SK-N-SH treated with all-trans-retinoic acid at 6 μM for 48 hours (cell line): ENCODE data around the gene CACNA1G.
A peak's percentile ranks its signal among the peaks of the same experiment; 100 is the strongest.

ENCODE experiments used
- ATAC-seq: fragments of 200-7000 bp; cut with Tn5 transposase; 3 replicates; pipeline ENCODE4 v1.9.1; 2020; ENCODE audit warnings: mild to moderate bottlenecking, moderate library complexity
- ARNTL ChIP-seq: fragments of 450-650 bp; formaldehyde crosslinking; IDR thresholded peaks from 2 replicates; pipeline ENCODE4 v1.5.0; 2020; ENCODE audit warnings: low read depth, mild to moderate bottlenecking, moderate library complexity, borderline replicate concordance
- BACH2 ChIP-seq: fragments of 250-450 bp; sonication (Bioruptor Pico); IDR thresholded peaks from 2 replicates; pipeline ENCODE4 v1.9.0; 2021; ENCODE audit warnings: mild to moderate bottlenecking, borderline replicate concordance
- CSDC2 ChIP-seq: fragments of 250-450 bp; sonication (Bioruptor Pico); IDR thresholded peaks from 2 replicates; pipeline ENCODE4 v1.5.0; 2020; ENCODE audit warnings: mild to moderate bottlenecking, moderate library complexity
- ESRRG ChIP-seq: fragments of 250-450 bp; sonication (Bioruptor Pico); IDR thresholded peaks from 2 replicates; pipeline ENCODE4 v1.6.1; 2021; ENCODE audit warnings: mild to moderate bottlenecking
- GLIS3 ChIP-seq: fragments of 250-450 bp; sonication (Bioruptor Pico); IDR thresholded peaks from 2 replicates; pipeline ENCODE4 v1.5.0; 2020; ENCODE audit warnings: mild to moderate bottlenecking, moderate library complexity
- OSR1 ChIP-seq: fragments of 250-450 bp; sonication (Bioruptor Pico); IDR thresholded peaks from 2 replicates; pipeline ENCODE4 v1.8.0; 2022; ENCODE audit warnings: moderate library complexity, mild to moderate bottlenecking, inconsistent platforms
- PATZ1 ChIP-seq: fragments of 250-450 bp; sonication (Bioruptor Pico); IDR thresholded peaks from 2 replicates; pipeline ENCODE4 v1.8.0; 2020; ENCODE audit warnings: mild to moderate bottlenecking, moderate library complexity, borderline replicate concordance
- PPARA ChIP-seq: fragments of 250-450 bp; sonication (Bioruptor Pico); IDR thresholded peaks from 2 replicates; pipeline ENCODE4 v1.5.0; 2020; ENCODE audit warnings: mild to moderate bottlenecking, borderline replicate concordance
- RARB ChIP-seq: fragments of 250-450 bp; sonication (Bioruptor Pico); IDR thresholded peaks from 2 replicates; pipeline ENCODE4 v1.8.0; 2021; ENCODE audit warnings: mild to moderate bottlenecking, moderate library complexity
- SNAI2 ChIP-seq: fragments of 250-450 bp; sonication (Bioruptor Pico); IDR thresholded peaks from 2 replicates; pipeline ENCODE4 v1.5.0; 2020; ENCODE audit warnings: mild to moderate bottlenecking, moderate library complexity
- TCF4 ChIP-seq: fragments of 250-450 bp; sonication (Bioruptor Pico); IDR thresholded peaks from 2 replicates; pipeline ENCODE4 v1.8.0; 2021; ENCODE audit warnings: mild to moderate bottlenecking, moderate library complexity, borderline replicate concordance
- TOX ChIP-seq: fragments of 250-450 bp; sonication (Bioruptor Pico); IDR thresholded peaks from 2 replicates; pipeline ENCODE4 v1.8.0; 2021; ENCODE audit warnings: mild to moderate bottlenecking, moderate library complexity, borderline replicate concordance
- ZFP3 ChIP-seq: fragments of 250-450 bp; sonication (Bioruptor Pico); IDR thresholded peaks from 2 replicates; pipeline ENCODE4 v1.5.0; 2020; ENCODE audit warnings: mild to moderate bottlenecking, moderate library complexity
- ZFP30 ChIP-seq: fragments of 450-650 bp; formaldehyde crosslinking; IDR thresholded peaks from 2 replicates; pipeline ENCODE4 v1.5.0; 2022; ENCODE audit warnings: mild to moderate bottlenecking, moderate library complexity
- ZNF565 ChIP-seq: fragments of 450-650 bp; formaldehyde crosslinking; conservative IDR thresholded peaks from 2 replicates; pipeline ENCODE4 v1.5.0; 2020; ENCODE audit warnings: low read depth, mild to moderate bottlenecking, moderate library complexity
- ZNF70 ChIP-seq: fragments of 450-650 bp; formaldehyde crosslinking; IDR thresholded peaks from 2 replicates; pipeline ENCODE4 v1.5.0; 2020; ENCODE audit warnings: mild to moderate bottlenecking, moderate library complexity
- ZNF8 ChIP-seq: fragments of 450-650 bp; formaldehyde crosslinking; IDR thresholded peaks from 2 replicates; pipeline ENCODE4 v1.5.0; 2020; ENCODE audit warnings: mild to moderate bottlenecking, moderate library complexity
- TF ChIP-seq, protein P1 (sequence below): fragments of 250-450 bp; sonication (Bioruptor Pico); IDR thresholded peaks from 2 replicates; pipeline ENCODE4 v1.5.1; 2021; ENCODE audit warnings: mild to moderate bottlenecking, moderate library complexity

Gene CACNA1G

GRCh38 chr17:50533185-50533584, 27.3 kb upstream of the CACNA1G start:
- no peak for TF ChIP-seq ARNTL (CRISPR knock-in tag)
- TF ChIP-seq ZNF565 (CRISPR knock-in tag): no peak
- no peak for TF ChIP-seq ZNF8 (CRISPR knock-in tag)
- no peak for TF ChIP-seq PATZ1 (CRISPR knock-in tag)
- TF ChIP-seq TOX: no peak

DNA sequence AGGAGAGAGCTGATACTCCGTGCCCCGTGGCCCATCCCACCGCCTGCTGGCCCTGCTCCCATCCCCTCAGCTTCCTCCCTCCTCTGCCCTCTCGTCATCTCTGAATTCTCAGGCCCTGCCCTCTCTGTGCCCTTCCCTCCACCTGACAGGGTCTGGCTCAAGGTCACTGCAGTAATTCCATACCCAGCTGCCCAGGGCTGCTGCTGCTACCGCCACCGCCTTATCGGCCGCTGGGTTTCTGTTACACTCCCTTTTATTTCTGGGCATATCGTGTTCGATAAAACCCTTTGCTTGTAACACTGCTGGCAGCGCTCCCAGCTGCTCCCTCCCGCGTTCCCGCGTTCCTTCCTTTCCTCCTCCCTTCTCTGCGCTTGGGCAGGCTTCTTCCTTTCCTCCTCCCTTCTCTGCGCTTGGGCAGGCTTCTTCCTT, 26.8 kb upstream of the CACNA1G start:
- TF ChIP-seq PATZ1 (CRISPR knock-in tag): no peak
- no peak for TF ChIP-seq PPARA (CRISPR knock-in tag)
- no peak for TF ChIP-seq ZNF8 (CRISPR knock-in tag)
- TF ChIP-seq ESRRG (CRISPR knock-in tag): no peak
- TF ChIP-seq ZNF565 (CRISPR knock-in tag): no peak
- no peak for TF ChIP-seq TOX
- no peak for TF ChIP-seq ZNF70 (CRISPR knock-in tag)
- TF ChIP-seq OSR1 (CRISPR knock-in tag): no peak
- no peak for TF ChIP-seq ZFP30
- no peak for TF ChIP-seq BACH2 (CRISPR knock-in tag)
- TF ChIP-seq, all 23 proteins: peak for 0
- peak; percentile 61 for ATAC-seq

More at GRCh38 chr17:50533185-50533584, 27.3 kb upstream of the CACNA1G start:
- peak; percentile 8 for ATAC-seq

DNA sequence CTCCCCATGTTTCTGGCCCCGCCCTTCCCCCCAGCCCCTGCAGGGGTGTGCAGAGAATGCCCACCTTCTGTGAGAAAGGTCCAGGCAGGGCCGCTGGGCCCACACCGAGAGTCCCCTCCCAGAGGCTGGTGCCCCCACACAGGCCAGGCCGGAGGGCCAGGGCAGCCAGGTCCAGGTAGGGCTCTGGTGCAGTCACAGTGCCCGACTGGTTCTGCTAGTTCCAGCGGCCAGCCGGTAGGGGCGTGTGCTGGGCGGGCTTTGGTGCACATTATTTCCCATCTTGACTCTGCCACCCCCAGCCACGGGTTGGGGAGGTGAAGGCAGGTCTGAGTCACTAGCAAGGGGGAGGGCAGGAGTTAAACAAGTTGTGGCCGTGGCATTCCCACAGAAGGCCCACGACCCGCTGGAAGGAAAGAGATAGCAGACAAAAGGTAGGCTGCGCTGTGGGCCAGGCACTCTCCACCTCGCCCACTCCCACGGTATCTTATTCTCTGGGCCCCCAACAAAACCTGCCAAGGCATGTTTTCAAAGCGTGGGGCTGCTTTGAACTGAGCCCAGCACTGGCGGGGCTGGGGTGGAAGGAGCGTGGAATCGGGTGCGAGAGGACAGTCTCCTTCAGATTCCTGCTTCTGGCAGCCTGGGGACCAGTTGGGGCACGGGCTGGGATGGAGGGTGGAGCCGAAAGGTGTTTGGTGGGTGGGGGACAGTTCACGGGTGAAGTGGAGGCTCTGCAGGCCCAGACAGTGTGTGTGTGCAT, 26.1 kb upstream of the CACNA1G start:
- ATAC-seq: peak; percentile 24

DNA sequence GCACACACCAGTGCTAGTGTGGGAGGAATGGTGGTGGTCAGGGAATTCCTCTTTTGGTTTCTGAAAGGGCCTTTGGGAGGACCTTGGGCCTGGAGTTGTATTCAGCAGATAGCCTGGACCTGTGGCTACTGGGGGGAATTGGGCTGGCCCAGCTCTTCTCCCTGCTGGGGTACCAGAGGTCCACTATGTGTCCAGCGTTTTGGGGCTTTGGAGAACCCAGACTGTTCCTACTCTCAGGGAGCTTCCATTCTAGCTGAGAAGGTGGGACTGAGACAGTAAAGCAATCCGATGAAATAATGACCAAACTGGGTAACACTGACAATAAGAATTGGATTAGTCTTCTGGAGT, 25.6 kb upstream of the CACNA1G start:
- no peak for ATAC-seq
- TF ChIP-seq, protein P1, sequence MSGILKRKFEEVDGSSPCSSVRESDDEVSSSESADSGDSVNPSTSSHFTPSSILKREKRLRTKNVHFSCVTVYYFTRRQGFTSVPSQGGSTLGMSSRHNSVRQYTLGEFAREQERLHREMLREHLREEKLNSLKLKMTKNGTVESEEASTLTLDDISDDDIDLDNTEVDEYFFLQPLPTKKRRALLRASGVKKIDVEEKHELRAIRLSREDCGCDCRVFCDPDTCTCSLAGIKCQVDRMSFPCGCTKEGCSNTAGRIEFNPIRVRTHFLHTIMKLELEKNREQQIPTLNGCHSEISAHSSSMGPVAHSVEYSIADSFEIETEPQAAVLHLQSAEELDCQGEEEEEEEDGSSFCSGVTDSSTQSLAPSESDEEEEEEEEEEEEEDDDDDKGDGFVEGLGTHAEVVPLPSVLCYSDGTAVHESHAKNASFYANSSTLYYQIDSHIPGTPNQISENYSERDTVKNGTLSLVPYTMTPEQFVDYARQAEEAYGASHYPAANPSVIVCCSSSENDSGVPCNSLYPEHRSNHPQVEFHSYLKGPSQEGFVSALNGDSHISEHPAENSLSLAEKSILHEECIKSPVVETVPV (CRISPR knock-in tag): no peak
- no peak for TF ChIP-seq PPARA (CRISPR knock-in tag)
- TF ChIP-seq TOX: no peak
- TF ChIP-seq RARB (CRISPR knock-in tag): no peak
- no peak for TF ChIP-seq BACH2 (CRISPR knock-in tag)
- no peak for TF ChIP-seq PATZ1 (CRISPR knock-in tag)
- no peak for TF ChIP-seq TCF4 (CRISPR knock-in tag)
- TF ChIP-seq CSDC2: no peak
- TF ChIP-seq GLIS3 (CRISPR knock-in tag): no peak
- TF ChIP-seq SNAI2 (CRISPR knock-in tag): no peak

More for the DNA sequence above, 26.1 kb upstream of the CACNA1G start:
- TF ChIP-seq ESRRG (CRISPR knock-in tag) (no peak), ZFP30 (no peak), ZNF565 (CRISPR knock-in tag) (no peak), TOX (no peak), ZFP3 (CRISPR knock-in tag) (no peak), ZNF8 (CRISPR knock-in tag) (no peak), BACH2 (CRISPR knock-in tag) (no peak), CSDC2 (no peak), TCF4 (CRISPR knock-in tag) (no peak), PATZ1 (CRISPR knock-in tag) (no peak)
- TF ChIP-seq, protein P1 (CRISPR knock-in tag): no peak
